G401 (cell line): ENCODE data around the gene TIGD6. TPM values are rescaled to one million over a fixed set of nuclear protein-coding genes. Genes with fewer than 3 reads are reported as not detected.

Experiments used
- DNase-seq: peaks from one replicate; pipeline ENCODE4 v3.0.0-alpha.2; 2015; ENCODE audit warnings: low spot score
- in situ Hi-C: cut with HindIII; loops from 2 replicates; pipeline ENCODE4 v1.10.0; 2016; ENCODE audit warnings: low sequenced_read_pairs, mixed read lengths
- total RNA-seq: library from RNA; depleted of rRNA; stranded (reverse); fragments of >200 nt; shearing (Covaris generic); gene quantifications from 2 replicates; pipeline ENCODE4 v1.2.3, GENCODE V29; 2014

TIGD6 gene
- total RNA-seq, 1 experiment from 2014 or later: 1.9 TPM

- in situ Hi-C loops: no loop called here
- DNase-seq: no peak
Measured at GRCh38 chr5:150020249-150020648, 19.8 kb upstream of the TIGD6 start.

- in situ Hi-C loops: no loop called here
- DNase-seq: no peak
Measured at GRCh38 chr5:150017226-150018005, 17.0 kb upstream of the TIGD6 start.

- DNase-seq: no peak
- in situ Hi-C loops: no loop called here
Measured at GRCh38 chr5:150016537-150016936, 16.1 kb upstream of the TIGD6 start.

- no peak for DNase-seq
- in situ Hi-C loops: no loop called here
Measured at GRCh38 chr5:150015415-150015814, 15.0 kb upstream of the TIGD6 start.

GRCh38 chr5:150014456-150014855 lies 14.0 kb upstream of the TIGD6 start:
- in situ Hi-C loops: no loop called here
- no peak for DNase-seq

GRCh38 chr5:150013931-150014330 lies 13.5 kb upstream of the TIGD6 start:
- DNase-seq: no peak
- in situ Hi-C loops: no loop called here

- DNase-seq: peak; percentile 37
- in situ Hi-C loops: no loop called here
Measured at GRCh38 chr5:150009671-150010387, 9.4 kb upstream of the TIGD6 start.

- in situ Hi-C loops: no loop called here
- no peak for DNase-seq
Measured at GRCh38 chr5:150007050-150007449, 6.6 kb upstream of the TIGD6 start.

GRCh38 chr5:150006318-150006717 lies 5.9 kb upstream of the TIGD6 start:
- DNase-seq: no peak
- in situ Hi-C loops: no loop called here

GRCh38 chr5:150001660-150002486 lies 1.4 kb upstream of the TIGD6 start:
- in situ Hi-C loops: no loop called here
- peak; percentile 52 for DNase-seq

- in situ Hi-C loops: no loop called here
- peak; percentile 34 for DNase-seq
Measured at GRCh38 chr5:150000990-150001659, 671 bp upstream of the TIGD6 start.

GRCh38 chr5:149999866-150000255 lies 593 bp downstream of the TIGD6 start:
- no peak for DNase-seq
- in situ Hi-C loops: loop anchor here (25.0 kb wide), 1 partner anchor 363 kb away; no protein-coding TSS in a partner anchor

- in situ Hi-C loops: loop anchor here (25.0 kb wide), 1 partner anchor 362 kb away; no protein-coding TSS in a partner anchor
- DNase-seq: no peak
Measured at GRCh38 chr5:149999359-149999758, 1.1 kb downstream of the TIGD6 start.

- DNase-seq: no peak
- in situ Hi-C loops: loop anchor here (25.0 kb wide), 1 partner anchor 361 kb away; no protein-coding TSS in a partner anchor
Measured at GRCh38 chr5:149998281-149998680, 2.2 kb downstream of the TIGD6 start.

GRCh38 chr5:149996205-149996890 lies 4.1 kb downstream of the TIGD6 start:
- in situ Hi-C loops: loop anchor here (25.0 kb wide), 1 partner anchor 359 kb away; no protein-coding TSS in a partner anchor
- DNase-seq: no peak

- in situ Hi-C loops: loop anchor here (25.0 kb wide), 1 partner anchor 358 kb away; no protein-coding TSS in a partner anchor
Measured at GRCh38 chr5:149995385-149996204, 4.9 kb downstream of the TIGD6 start.

GRCh38 chr5:149993471-149993870 lies 7.0 kb downstream of the TIGD6 start:
- DNase-seq: no peak
- in situ Hi-C loops: loop anchor here (25.0 kb wide), 1 partner anchor 356 kb away; no protein-coding TSS in a partner anchor

More at GRCh38 chr5:149995385-149996204, 4.9 kb downstream of the TIGD6 start:
- no peak for DNase-seq
